ENCODE results near the gene DISP3. TPM values are rescaled to one million over a fixed set of nuclear protein-coding genes. Genes with fewer than 3 reads are reported as not detected.

DISP3 gene
- total RNA-seq, 1 donor from 2014 or later: 0.42 TPM

DNA sequence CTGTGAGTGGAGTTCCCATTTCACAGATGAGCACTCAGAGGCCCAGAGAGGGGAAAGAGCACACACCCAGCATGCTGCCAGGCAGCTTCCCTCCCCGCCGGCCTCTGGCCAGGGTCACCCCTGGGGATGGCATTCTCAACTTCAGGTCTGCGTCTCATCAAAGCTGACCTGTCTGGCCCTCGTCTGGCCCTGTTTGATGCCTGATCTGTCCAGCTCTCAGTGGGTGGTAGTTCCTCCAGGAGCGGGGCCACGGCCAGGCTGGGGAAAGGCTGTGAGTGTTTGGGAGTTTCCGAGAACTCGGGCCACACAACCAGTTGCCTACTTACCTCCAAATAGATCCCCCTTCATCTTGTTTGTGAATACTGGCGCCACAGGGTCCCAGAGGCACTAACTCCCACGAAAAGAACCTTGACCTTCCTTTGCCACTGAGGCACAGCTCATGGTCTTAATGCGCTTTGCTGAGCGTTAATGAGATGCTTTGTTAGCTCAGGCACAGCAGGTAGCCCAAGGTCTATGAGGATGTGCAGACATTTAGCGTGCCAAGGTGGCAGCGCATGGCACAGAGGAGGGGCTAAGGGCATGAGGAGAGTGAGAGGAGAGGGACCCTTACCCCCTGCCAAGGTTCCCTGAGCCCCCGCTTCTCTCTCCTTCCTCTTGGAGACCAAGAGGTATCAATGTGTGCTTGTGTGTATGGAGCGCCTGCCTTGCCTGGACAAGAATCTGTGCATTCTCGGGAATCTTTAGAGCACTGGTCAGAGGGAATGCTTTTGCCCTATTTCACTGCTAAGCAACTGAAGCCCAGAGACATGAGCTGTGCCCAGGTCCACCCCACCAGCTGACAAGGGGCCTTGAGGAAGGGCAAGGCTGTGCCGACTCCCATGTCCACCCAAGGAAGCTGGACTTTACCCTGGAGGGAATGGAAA is 61.2 kb downstream of the DISP3 start:
- Mint-ChIP-seq H3K27me3 (peaks cover 14% of the 10 kb centered on the region), H3K27ac (no peak overlapping the region), H3K4me1 (no peaks in the 10 kb centered on the region), H3K9me3 (no peaks in the 10 kb centered on the region), H3K36me3 (ENCODE audit: low read depth) (no peaks in the 10 kb centered on the region), H3K4me3 (no peak overlapping the region)
- DNase-seq (no peak), ATAC-seq (ENCODE audit: low read depth) (no peak)
- intact Hi-C loops (cut with micrococcal nuclease): no loop called here
- TF ChIP-seq, protein P1, sequence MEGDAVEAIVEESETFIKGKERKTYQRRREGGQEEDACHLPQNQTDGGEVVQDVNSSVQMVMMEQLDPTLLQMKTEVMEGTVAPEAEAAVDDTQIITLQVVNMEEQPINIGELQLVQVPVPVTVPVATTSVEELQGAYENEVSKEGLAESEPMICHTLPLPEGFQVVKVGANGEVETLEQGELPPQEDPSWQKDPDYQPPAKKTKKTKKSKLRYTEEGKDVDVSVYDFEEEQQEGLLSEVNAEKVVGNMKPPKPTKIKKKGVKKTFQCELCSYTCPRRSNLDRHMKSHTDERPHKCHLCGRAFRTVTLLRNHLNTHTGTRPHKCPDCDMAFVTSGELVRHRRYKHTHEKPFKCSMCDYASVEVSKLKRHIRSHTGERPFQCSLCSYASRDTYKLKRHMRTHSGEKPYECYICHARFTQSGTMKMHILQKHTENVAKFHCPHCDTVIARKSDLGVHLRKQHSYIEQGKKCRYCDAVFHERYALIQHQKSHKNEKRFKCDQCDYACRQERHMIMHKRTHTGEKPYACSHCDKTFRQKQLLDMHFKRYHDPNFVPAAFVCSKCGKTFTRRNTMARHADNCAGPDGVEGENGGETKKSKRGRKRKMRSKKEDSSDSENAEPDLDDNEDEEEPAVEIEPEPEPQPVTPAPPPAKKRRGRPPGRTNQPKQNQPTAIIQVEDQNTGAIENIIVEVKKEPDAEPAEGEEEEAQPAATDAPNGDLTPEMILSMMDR (IDR thresholded peaks at IDR 0.05): no peak
- POLR2A ChIA-PET: no interaction called here
- CTCF ChIA-PET: no interaction called here

DNA sequence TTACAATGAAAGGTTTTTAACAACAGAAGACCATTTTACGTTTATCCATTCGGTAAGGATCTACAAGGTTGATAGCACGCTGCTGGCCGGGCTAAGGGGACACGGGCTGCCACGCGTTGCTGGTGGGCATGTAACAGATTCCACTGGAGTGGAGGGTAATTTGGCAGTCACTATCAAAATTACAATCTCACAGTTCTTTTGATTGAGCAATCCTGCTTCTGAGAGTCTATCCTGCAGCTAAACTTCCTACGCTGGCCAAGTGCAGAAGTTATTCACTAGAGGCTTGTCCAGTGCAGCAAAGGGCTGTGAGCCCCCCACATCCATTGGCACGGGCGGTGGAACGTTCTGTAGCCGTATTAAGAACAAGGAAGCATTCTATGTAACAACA is 61.8 kb downstream of the DISP3 start:
- POLR2A ChIA-PET: no interaction called here
- H3K4me1 Mint-ChIP-seq: no peaks in the 10 kb centered on the region
- TF ChIP-seq, protein P1 (IDR thresholded peaks at IDR 0.05): no peak
- ATAC-seq (ENCODE audit: low read depth) (no peak), DNase-seq (no peak)
- peaks cover 14% of the 10 kb centered on the region for H3K27me3 Mint-ChIP-seq
- no peaks in the 10 kb centered on the region for H3K36me3 Mint-ChIP-seq (ENCODE audit: low read depth)
- H3K27ac Mint-ChIP-seq: no peak overlapping the region
- H3K9me3 Mint-ChIP-seq: no peaks in the 10 kb centered on the region
- no peak overlapping the region for H3K4me3 Mint-ChIP-seq
- CTCF ChIA-PET: no interaction called here
- intact Hi-C loops (cut with micrococcal nuclease): no loop called here

DNA sequence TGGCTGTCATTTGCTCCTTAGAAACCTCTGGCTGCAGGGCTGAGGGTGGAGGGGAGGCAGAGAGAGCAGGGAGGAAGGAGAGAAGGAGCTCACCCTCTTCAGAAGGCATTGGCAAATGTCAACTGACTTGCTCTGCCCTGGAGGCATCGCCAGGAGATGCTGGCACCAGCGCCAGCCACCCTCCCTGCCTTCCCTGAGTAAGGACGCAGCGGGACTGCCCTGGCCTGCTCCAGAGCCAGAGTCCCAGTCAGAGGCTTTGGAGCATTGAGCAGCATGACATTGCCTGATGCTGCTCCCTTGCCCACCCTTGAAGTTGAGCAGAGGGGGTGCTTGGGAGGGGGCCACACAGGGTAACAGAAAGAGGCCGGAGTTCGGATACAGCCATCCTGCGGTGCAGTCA is 62.3 kb downstream of the DISP3 start:
- intact Hi-C loops (cut with micrococcal nuclease): no loop called here
- Mint-ChIP-seq H3K27me3 (peaks cover 14% of the 10 kb centered on the region), H3K4me1 (no peaks in the 10 kb centered on the region), H3K4me3 (no peak overlapping the region), H3K9me3 (no peaks in the 10 kb centered on the region), H3K36me3 (ENCODE audit: low read depth) (no peaks in the 10 kb centered on the region), H3K27ac (no peak overlapping the region)
- TF ChIP-seq, protein P1 (IDR thresholded peaks at IDR 0.05): no peak
- CTCF ChIA-PET: no interaction called here
- ATAC-seq (ENCODE audit: low read depth) (no peak), DNase-seq (no peak)
- POLR2A ChIA-PET: no interaction called here

DNA sequence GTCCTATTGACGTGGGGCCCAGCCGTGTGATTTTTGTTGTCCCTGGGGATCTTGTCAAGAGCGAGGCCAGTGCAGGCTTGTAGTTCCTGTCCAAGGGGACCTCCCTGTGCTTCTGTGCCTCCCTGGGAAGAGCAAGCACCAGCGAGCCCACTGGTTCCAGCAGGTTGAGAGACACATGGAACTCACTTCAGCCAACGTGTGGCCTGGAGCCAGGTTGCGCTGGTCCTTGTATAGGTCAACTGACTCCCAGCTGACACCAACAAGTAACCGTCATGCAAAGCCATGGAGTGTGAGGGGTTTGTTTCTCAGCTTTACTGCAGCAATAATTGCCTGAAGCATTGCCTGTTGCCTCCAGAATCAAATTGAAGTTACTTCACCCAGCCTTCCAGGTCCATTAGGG is 63.0 kb downstream of the DISP3 start:
- ChIA-PET POLR2A (no interaction called here), CTCF (no interaction called here)
- intact Hi-C loops (cut with micrococcal nuclease): no loop called here
- Mint-ChIP-seq H3K4me3 (no peak overlapping the region), H3K4me1 (no peaks in the 10 kb centered on the region), H3K9me3 (no peaks in the 10 kb centered on the region), H3K36me3 (ENCODE audit: low read depth) (no peaks in the 10 kb centered on the region), H3K27ac (no peak overlapping the region), H3K27me3 (peaks cover 14% of the 10 kb centered on the region)
- TF ChIP-seq, protein P1 (IDR thresholded peaks at IDR 0.05): no peak
- ATAC-seq (ENCODE audit: low read depth) (no peak), DNase-seq (no peak)

DNA sequence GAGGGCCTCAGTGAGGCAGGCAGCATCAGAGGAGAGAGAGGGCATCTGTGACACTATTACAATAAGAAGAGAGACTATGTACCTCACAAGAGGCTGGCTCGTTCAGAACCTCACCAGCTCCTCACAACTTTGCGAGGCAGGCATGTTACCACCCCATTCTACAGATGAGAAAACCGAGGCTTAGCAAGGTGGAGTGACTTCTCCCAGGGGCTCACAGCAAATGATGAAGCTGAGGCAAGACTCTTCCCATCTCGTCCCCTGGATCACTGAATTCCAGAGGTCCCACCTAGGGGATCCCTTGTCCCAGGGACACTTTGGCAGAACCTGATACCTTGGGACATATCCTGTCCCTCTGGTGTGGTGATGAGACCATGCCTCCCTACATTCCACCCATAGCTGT is 64.4 kb downstream of the DISP3 start:
- TF ChIP-seq, protein P1 (IDR thresholded peaks at IDR 0.05): no peak
- H3K36me3 Mint-ChIP-seq (ENCODE audit: low read depth): no peaks in the 10 kb centered on the region
- H3K4me3 Mint-ChIP-seq: no peak overlapping the region
- intact Hi-C loops (cut with micrococcal nuclease): no loop called here
- H3K4me1 Mint-ChIP-seq: no peaks in the 10 kb centered on the region
- POLR2A ChIA-PET: no interaction called here
- H3K27me3 Mint-ChIP-seq: peaks cover 12% of the 10 kb centered on the region
- CTCF ChIA-PET: no interaction called here
- ATAC-seq (ENCODE audit: low read depth) (no peak), DNase-seq (no peak)
- H3K27ac Mint-ChIP-seq: no peak overlapping the region
- no peaks in the 10 kb centered on the region for H3K9me3 Mint-ChIP-seq

Measured in activated B cell treated with CpG ODN at 0.5 μM for 24 hours (primary cell).